Retinal pigment epithelial cell (primary cell): ENCODE measurements around the gene TAF10.

Experiments used
- DNase-seq: peaks from one replicate; pipeline ENCODE4 v3.0.0-alpha.2; 2010; ENCODE audit warnings: low read depth
- H3K4me3 ChIP-seq: 2 replicates; pipeline ENCODE4 v1.5.1; 2011; ENCODE audit warnings: mild to moderate bottlenecking, low read length, control low read depth, moderate library complexity
- CTCF ChIP-seq: conservative IDR thresholded peaks from 2 replicates; pipeline ENCODE4 v1.5.1; 2011; ENCODE audit warnings: low read depth, low read length, control low read depth, inconsistent platforms

Gene TAF10

GRCh38 chr11:6576471-6577373, 35.3 kb downstream of the TAF10 start:
- H3K4me3 ChIP-seq: no peak overlapping the region
- no peak for TF ChIP-seq CTCF
- DNase-seq: peak; percentile 72

- no peak for TF ChIP-seq CTCF
- H3K4me3 ChIP-seq: no peak overlapping the region
- DNase-seq: no peak
These were observed 37.0 kb downstream of the TAF10 start for GRCh38 chr11:6574816-6575715.

- no peak for TF ChIP-seq CTCF
- H3K4me3 ChIP-seq: no peak overlapping the region
- no peak for DNase-seq
These were observed 39.8 kb downstream of the TAF10 start for GRCh38 chr11:6572215-6572614.

GRCh38 chr11:6571434-6572008, 40.5 kb downstream of the TAF10 start:
- no peak overlapping the region for H3K4me3 ChIP-seq
- no peak for DNase-seq
- no peak for TF ChIP-seq CTCF

GRCh38 chr11:6570691-6571427, 41.2 kb downstream of the TAF10 start:
- no peak for DNase-seq
- H3K4me3 ChIP-seq: no peak overlapping the region
- TF ChIP-seq CTCF: no peak

- no peak overlapping the region for H3K4me3 ChIP-seq
- no peak for TF ChIP-seq CTCF
- DNase-seq: no peak
These were observed 42.3 kb downstream of the TAF10 start for GRCh38 chr11:6569706-6570105.
